OCI-LY3 (cell line): ENCODE measurements around the gene PARK7.

Experiments
- H2AFZ ChIP-seq: fragments of 200-600, 300-600 bp; shearing (Covaris generic); 2 replicates; pipeline ENCODE4 v1.6.0; 2014; ENCODE audit warnings: antibody characterized with exemption, low read depth, low read length
- H3K27ac ChIP-seq: fragments of 200-600, 300-600 bp; sonication (generic); 2 replicates; pipeline ENCODE4 v1.5.1; 2014; ENCODE audit warnings: mild to moderate bottlenecking, low read length, moderate library complexity, mixed read lengths
- H3K27me3 ChIP-seq: fragments of 200-600, 300-600 bp; sonication (generic); 2 replicates; pipeline ENCODE4 v1.6.1; 2014; ENCODE audit warnings: low read depth, low read length, mixed read lengths
- H3K36me3 ChIP-seq: fragments of 200-600, 300-600 bp; sonication (generic); replicated peaks from 2 replicates; pipeline ENCODE3; 2014; ENCODE audit warnings: low read depth, low read length, mixed read lengths
- H3K4me1 ChIP-seq: fragments of 300-600, 200-600 bp; sonication (generic); 2 replicates; pipeline ENCODE4 v1.6.1; 2014; ENCODE audit warnings: low read length, mixed read lengths
- H3K4me2 ChIP-seq: fragments of 200-600, 300-600 bp; sonication (generic); 2 replicates; pipeline ENCODE4 v1.6.1; 2014; ENCODE audit warnings: low read length, mixed read lengths
- H3K4me3 ChIP-seq: fragments of 300-600, 200-600 bp; sonication (generic); 2 replicates; pipeline ENCODE4 v1.5.1; 2014; ENCODE audit warnings: antibody characterized with exemption, mild to moderate bottlenecking, low read length, moderate library complexity
- H3K79me2 ChIP-seq: fragments of 300-600, 200-600 bp; shearing (Covaris generic); 2 replicates; pipeline ENCODE4 v1.6.1; 2014; ENCODE audit warnings: mild to moderate bottlenecking, low read length, mixed read lengths
- H3K9ac ChIP-seq: fragments of 300-600, 200-600 bp; shearing (Covaris generic); 2 replicates; pipeline ENCODE4 v1.6.0; 2014; ENCODE audit warnings: mild to moderate bottlenecking, low read length, moderate library complexity
- H3K9me3 ChIP-seq: fragments of 200-600, 300-600 bp; shearing (Covaris generic); 2 replicates; pipeline ENCODE4 v1.6.1; 2014; ENCODE audit warnings: low read length, mixed read lengths; ENCODE audit not compliant: insufficient read depth
- H4K20me1 ChIP-seq: fragments of 200-600, 300-600 bp; sonication (generic); 2 replicates; pipeline ENCODE4 v1.6.1; 2016; ENCODE audit warnings: low read length, mixed read lengths; ENCODE audit not compliant: insufficient read depth
- CTCF ChIP-seq: fragments of 200-600, 300-600 bp; sonication (generic); IDR thresholded peaks from 2 replicates; pipeline ENCODE4 v1.5.1; 2014; ENCODE audit warnings: antibody characterized with exemption, low read length, low read depth
- EZH2phosphoT487 ChIP-seq: fragments of 200-600 bp; shearing (Covaris generic); IDR thresholded peaks from 2 replicates; pipeline ENCODE4 v1.6.1; 2018; ENCODE audit warnings: antibody characterized with exemption, mixed run types, low read depth

Gene PARK7

GRCh38 chr1:8025671-8026144 is 64.2 kb downstream of the PARK7 start:
- no peaks in the 10 kb centered on the region for H3K79me2 ChIP-seq

GRCh38 chr1:8026153-8026975 is 64.9 kb downstream of the PARK7 start, which contains the start of gene ERRFI1:
TSS of gene ERRFI1 (minus strand) at chr1:8026309. CDS start at chr1:8015619, 10,690 bp downstream.
- Histone ChIP-seq H3K36me3 (no peaks in the 10 kb centered on the region), H3K4me3 (no peak within 1 kb of the TSS), H3K27me3 (no peaks in the 10 kb centered on the region), H3K4me2 (no peak within 1 kb of the TSS), H3K79me2 (no peaks in the 10 kb centered on the region), H2AFZ (no peak within 1 kb of the TSS), H4K20me1 (no peaks in the 10 kb centered on the region), H3K9ac (no peak within 1 kb of the TSS), H3K9me3 (no peaks in the 10 kb centered on the region), H3K27ac (no peak within 1 kb of the TSS), H3K4me1 (peaks cover 1% of the 10 kb centered on the region; the same call in 1 of the 2 replicates)
- TF ChIP-seq EZH2phosphoT487: no peak

More at GRCh38 chr1:8025671-8026144, 64.2 kb downstream of the PARK7 start:
- Histone ChIP-seq H3K9me3 (no peaks in the 10 kb centered on the region), H3K4me3 (no peak overlapping the region), H4K20me1 (no peaks in the 10 kb centered on the region), H3K4me2 (no peak overlapping the region), H3K9ac (no peak overlapping the region), H3K27ac (no peak overlapping the region), H2AFZ (no peak overlapping the region), H3K4me1 (no peaks in the 10 kb centered on the region), H3K36me3 (no peaks in the 10 kb centered on the region), H3K27me3 (no peaks in the 10 kb centered on the region)
- TF ChIP-seq CTCF: no peak
- TF ChIP-seq EZH2phosphoT487: no peak

- Histone ChIP-seq H3K9ac (no peak overlapping the region), H3K4me2 (no peak overlapping the region), H3K4me1 (peaks cover 5% of the 10 kb centered on the region; the same call in 1 of the 2 replicates), H3K27ac (no peak overlapping the region), H3K27me3 (no peaks in the 10 kb centered on the region), H3K79me2 (no peaks in the 10 kb centered on the region), H3K4me3 (no peak overlapping the region), H2AFZ (no peak overlapping the region), H4K20me1 (no peaks in the 10 kb centered on the region), H3K9me3 (no peaks in the 10 kb centered on the region), H3K36me3 (no peaks in the 10 kb centered on the region)
- TF ChIP-seq CTCF: no peak
- TF ChIP-seq EZH2phosphoT487: no peak
Measured at GRCh38 chr1:8026976-8027747, 65.7 kb downstream of the PARK7 start.

GRCh38 chr1:8027748-8028570 is 66.4 kb downstream of the PARK7 start:
- Histone ChIP-seq H3K4me1 (peaks cover 5% of the 10 kb centered on the region; the same call in 1 of the 2 replicates), H4K20me1 (no peaks in the 10 kb centered on the region), H3K36me3 (no peaks in the 10 kb centered on the region), H3K9me3 (no peaks in the 10 kb centered on the region), H2AFZ (no peak overlapping the region), H3K4me2 (no peak overlapping the region), H3K79me2 (no peaks in the 10 kb centered on the region), H3K4me3 (no peak overlapping the region), H3K27me3 (no peaks in the 10 kb centered on the region), H3K9ac (no peak overlapping the region), H3K27ac (no peak overlapping the region)
- TF ChIP-seq CTCF: no peak
